Subcutaneous adipose tissue (tissue), 4 donors: ENCODE data around the gene INPP5E. TPM values are rescaled to one million over a fixed set of nuclear protein-coding genes. Genes with fewer than 3 reads are reported as not detected.

ENCODE experiments used
- total RNA-seq, 4 donors: library from RNA; depleted of rRNA; stranded (reverse); fragments of >200 nt; gene quantifications; one replicate each; pipeline ENCODE4 v1.1.0, GENCODE V29; 2016
- TF ChIP-seq, protein P1 (sequence below): fragments of 450-650 bp; IDR thresholded peaks from one replicate; pipeline ENCODE4 v1.5.1; 2016; ENCODE audit warnings: low read depth, mild to moderate bottlenecking, control low read depth, antibody characterized with exemption, moderate library complexity

Gene INPP5E
- total RNA-seq, 4 donors from 2014 or later, result 4.4 to 12.8 (median 5.0) TPM

DNA sequence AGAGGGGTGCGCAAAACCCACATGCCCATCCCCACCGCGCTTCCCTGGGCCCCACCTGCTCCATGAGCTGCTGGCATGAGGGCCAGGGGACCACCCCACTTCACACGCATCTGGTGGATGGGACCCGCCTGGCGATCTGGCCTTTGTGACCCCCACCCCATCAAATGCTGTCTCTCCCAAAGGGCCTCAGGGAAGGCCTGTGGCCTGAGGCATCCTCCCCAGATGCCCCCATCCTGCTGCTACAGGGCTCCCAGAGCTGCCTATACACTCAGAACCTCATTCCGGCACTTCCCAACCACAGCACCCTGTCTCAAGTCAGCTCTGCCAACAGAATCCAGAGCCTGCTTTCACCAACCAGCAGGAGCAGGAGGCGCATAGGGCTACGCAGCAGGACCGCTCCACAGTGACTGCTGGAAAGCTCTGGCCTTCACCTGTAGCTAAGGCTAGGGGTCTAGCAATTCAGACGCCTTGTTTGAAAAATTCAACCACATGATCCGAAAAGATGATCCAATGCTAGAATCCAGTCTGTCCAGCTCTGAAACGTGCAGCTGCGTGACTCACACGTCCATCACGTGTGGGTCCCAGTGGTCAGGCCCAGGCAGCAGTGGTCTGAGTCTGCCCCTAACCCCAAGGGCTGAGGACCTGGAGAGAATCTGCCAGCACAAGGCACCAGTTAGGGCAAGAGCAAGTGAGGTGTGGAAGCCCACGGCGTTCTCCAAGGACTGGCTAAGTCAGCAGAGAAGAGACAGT, 38.3 kb downstream of the INPP5E start:
- TF ChIP-seq, protein P1, sequence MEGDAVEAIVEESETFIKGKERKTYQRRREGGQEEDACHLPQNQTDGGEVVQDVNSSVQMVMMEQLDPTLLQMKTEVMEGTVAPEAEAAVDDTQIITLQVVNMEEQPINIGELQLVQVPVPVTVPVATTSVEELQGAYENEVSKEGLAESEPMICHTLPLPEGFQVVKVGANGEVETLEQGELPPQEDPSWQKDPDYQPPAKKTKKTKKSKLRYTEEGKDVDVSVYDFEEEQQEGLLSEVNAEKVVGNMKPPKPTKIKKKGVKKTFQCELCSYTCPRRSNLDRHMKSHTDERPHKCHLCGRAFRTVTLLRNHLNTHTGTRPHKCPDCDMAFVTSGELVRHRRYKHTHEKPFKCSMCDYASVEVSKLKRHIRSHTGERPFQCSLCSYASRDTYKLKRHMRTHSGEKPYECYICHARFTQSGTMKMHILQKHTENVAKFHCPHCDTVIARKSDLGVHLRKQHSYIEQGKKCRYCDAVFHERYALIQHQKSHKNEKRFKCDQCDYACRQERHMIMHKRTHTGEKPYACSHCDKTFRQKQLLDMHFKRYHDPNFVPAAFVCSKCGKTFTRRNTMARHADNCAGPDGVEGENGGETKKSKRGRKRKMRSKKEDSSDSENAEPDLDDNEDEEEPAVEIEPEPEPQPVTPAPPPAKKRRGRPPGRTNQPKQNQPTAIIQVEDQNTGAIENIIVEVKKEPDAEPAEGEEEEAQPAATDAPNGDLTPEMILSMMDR, result no peak

DNA sequence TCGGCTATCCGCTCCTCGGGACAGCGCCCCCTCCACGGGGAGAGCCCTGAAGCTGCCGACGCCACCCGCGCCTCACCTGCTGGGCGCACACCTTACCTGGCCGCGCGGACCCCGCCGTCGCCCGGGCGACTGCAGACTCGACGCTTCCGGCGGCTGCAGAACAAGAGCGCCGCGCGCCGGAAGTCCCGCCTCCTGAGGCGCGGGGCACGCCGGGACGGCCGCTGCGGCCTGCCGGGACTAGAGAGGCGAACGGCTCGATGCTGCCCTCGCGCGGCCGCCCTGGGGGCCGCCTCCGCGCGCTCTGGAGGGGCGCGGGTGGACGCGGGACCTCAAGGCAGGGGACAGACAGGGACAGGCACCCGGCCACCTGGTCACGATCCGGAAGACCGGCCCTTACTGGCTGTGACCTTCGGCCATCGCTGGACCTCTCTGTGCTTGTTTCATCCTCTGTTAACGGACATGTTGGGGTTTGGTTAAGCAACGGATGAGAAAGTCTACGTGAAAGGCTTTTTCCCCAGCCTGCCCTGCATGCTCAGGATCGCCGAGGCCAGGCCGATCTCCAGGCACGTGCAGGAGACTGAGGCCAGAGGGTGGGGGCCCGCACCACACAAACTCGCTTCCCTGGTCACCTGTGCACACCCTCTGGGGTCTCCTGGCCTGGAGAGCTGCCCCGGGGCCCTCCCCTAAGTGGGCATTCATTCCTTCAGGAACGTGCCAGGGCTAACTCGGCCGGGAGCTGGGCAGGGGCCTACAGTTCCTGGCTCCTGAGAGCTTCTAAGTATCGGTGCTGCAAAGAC, 39.4 kb downstream of the INPP5E start, which contains the start of gene SNAPC4:
SNAPC4 (minus strand) TSS at position 133 of the 797 bp plus-strand sequence. CDS start 1,742 bp downstream, outside the sequence.
- TF ChIP-seq, protein P1, result no peak

DNA sequence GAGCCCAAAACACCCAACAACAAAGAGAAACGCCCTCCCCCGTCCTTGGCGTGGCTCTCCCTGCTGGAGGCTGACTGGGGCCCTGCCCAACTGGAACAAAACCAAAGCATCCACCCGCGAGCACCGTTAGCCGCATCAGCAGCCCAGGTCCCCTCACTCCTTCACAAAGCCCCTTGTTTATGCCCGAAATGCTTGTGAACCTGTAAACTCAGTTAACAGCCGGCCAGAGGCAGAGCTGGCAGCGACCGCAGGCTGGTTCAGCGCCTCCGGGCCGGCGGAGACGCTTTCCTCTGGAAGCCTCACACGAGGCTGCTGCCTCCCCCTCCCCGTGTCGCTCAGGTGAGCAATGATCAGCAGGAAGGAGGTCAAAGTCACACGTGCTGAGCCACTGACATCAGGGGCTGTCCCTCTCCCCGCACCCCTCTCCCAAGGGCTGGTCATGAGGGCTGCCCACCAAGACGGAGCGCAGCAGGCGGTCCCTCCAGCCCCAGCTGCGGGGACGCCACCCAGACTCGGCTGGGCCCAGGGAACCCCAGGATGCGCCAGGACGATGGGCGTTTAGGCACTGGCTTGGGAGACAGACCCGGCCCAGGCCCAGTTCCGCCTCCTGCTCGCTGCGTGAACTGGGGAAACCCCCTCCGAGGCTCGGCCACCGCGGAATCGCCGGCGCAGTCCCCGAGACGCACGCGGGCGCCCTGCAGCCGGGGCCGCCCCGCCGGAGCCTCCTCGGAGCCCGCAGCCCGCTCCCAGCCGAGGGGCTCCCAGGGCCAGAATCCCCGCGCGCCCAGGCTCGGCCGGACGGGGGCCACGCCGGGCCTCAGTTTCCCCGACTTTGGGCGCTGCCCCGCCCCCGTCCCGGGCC, 40.2 kb downstream of the INPP5E start:
- TF ChIP-seq, protein P1, result no peak

DNA sequence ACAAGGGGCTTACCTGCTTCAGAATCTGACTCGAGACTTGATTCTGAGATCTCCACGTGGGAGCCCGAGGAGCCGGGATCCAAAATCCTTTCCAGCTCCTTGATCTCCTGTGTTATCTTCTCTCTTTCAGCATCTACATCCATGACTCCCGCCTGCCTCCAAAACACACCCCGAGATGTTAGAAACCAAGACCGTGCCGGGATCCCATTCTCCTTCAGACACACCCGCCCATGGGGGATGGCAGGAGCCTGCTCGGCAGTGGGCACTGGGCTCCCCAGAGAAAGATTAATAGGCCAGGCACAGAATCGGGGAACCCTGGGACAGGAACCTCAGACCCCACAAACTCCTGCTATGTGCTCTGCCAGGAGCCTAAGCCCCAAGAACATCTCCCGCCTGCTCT, 41.4 kb downstream of the INPP5E start:
- TF ChIP-seq, protein P1, result no peak

DNA sequence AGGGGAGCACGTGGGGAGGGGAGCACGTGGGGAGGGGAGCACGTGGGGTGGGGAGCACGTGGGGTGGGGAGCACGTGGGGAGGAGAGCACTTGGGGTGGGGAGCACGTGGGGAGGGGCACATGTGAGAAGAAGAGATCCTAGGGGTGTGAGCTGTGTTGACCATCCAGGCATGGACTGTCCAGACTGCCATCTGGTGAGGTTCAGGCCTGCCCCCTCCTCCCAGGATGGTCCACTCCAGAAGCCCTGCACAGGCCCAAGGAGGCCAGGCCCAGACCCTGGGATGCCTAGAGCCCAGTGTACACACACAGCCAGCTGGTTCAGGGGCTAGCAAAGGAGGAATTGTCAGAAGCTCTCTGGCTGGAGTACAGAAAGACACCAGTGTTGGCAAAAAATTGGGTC, 42.0 kb downstream of the INPP5E start:
- TF ChIP-seq, protein P1, result no peak

DNA sequence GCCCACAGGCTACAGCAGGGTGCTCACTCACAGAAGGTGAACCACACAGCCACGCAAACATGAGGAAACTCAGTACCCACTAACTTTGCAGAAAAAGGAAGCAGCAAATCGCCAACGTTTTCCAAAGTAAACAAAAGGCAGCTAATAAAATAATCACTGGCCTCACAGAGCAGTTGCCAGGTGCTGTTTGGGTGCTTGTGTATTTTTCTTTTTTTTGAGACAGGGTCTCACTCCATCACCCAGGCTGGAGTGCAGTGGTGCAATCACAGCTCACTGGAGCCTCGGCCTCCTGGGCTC, 43.5 kb downstream of the INPP5E start:
- TF ChIP-seq, protein P1, result no peak
